Endothelial cell (in vitro differentiated cells): ENCODE results near the gene BAD. TPM values are rescaled to one million over a fixed set of nuclear protein-coding genes. Genes with fewer than 3 reads are reported as not detected.

Experiments used
- DNase-seq: peaks from one replicate; pipeline ENCODE4 v3.0.0; 2021; ENCODE audit warnings: low spot score
- H3K27ac Mint-ChIP-seq: one replicate; pipeline ENCODE4 v1.8.0; 2021; ENCODE audit warnings: mixed read lengths, inconsistent platforms; ENCODE audit not compliant: unreplicated experiment
- H3K27me3 Mint-ChIP-seq: one replicate; pipeline ENCODE4 v1.8.0; 2021; ENCODE audit warnings: mild to moderate bottlenecking, moderate library complexity, mixed read lengths, inconsistent platforms; ENCODE audit not compliant: unreplicated experiment
- H3K36me3 Mint-ChIP-seq: one replicate; pipeline ENCODE4 v1.8.0; 2021; ENCODE audit warnings: mild to moderate bottlenecking, low read depth, mixed read lengths, inconsistent platforms; ENCODE audit not compliant: unreplicated experiment
- H3K4me1 Mint-ChIP-seq: one replicate; pipeline ENCODE4 v1.8.0; 2021; ENCODE audit warnings: mild to moderate bottlenecking, mixed read lengths, inconsistent platforms; ENCODE audit not compliant: unreplicated experiment
- H3K4me3 Mint-ChIP-seq: one replicate; pipeline ENCODE4 v1.8.0; 2021; ENCODE audit warnings: mild to moderate bottlenecking, mixed read lengths, inconsistent platforms; ENCODE audit not compliant: unreplicated experiment
- H3K9me3 Mint-ChIP-seq: one replicate; pipeline ENCODE4 v1.8.0; 2021; ENCODE audit warnings: mixed read lengths, inconsistent platforms; ENCODE audit not compliant: unreplicated experiment
- total RNA-seq: library from RNA; stranded (reverse); fragmentation: NEBNext Ultra II Directional; extraction: Animal tissue kit (Norgen Biotek cat#: 25700); gene quantifications from one replicate; pipeline ENCODE4 v1.2.1, GENCODE V29; 2021; ENCODE audit not compliant: unreplicated experiment
- TF ChIP-seq, protein P1 (sequence below): fragments of 200-600 bp; sonication (generic); IDR thresholded peaks from one replicate; pipeline ENCODE4 v1.5.0; 2021; ENCODE audit warnings: antibody characterized with exemption; ENCODE audit not compliant: unreplicated experiment

BAD gene
- total RNA-seq, 1 donor from 2014 or later, result 40.7 TPM

- H3K9me3 Mint-ChIP-seq, result no peaks in the 10 kb centered on the region
- no peak overlapping the region for H3K27ac Mint-ChIP-seq
- H3K36me3 Mint-ChIP-seq, result peaks cover 30% of the 10 kb centered on the region
- TF ChIP-seq, protein P1, sequence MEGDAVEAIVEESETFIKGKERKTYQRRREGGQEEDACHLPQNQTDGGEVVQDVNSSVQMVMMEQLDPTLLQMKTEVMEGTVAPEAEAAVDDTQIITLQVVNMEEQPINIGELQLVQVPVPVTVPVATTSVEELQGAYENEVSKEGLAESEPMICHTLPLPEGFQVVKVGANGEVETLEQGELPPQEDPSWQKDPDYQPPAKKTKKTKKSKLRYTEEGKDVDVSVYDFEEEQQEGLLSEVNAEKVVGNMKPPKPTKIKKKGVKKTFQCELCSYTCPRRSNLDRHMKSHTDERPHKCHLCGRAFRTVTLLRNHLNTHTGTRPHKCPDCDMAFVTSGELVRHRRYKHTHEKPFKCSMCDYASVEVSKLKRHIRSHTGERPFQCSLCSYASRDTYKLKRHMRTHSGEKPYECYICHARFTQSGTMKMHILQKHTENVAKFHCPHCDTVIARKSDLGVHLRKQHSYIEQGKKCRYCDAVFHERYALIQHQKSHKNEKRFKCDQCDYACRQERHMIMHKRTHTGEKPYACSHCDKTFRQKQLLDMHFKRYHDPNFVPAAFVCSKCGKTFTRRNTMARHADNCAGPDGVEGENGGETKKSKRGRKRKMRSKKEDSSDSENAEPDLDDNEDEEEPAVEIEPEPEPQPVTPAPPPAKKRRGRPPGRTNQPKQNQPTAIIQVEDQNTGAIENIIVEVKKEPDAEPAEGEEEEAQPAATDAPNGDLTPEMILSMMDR, result no peak
- peaks cover 25% of the 10 kb centered on the region for H3K27me3 Mint-ChIP-seq
- peaks cover 15% of the 10 kb centered on the region for H3K4me1 Mint-ChIP-seq
- no peak for DNase-seq
- H3K4me3 Mint-ChIP-seq, result no peak overlapping the region
Observed at GRCh38 chr11:64263947-64264317, 20.5 kb downstream of the BAD start.

GRCh38 chr11:64263021-64263946 lies 21.2 kb downstream of the BAD start:
- DNase-seq, result no peak
- H3K9me3 Mint-ChIP-seq, result no peaks in the 10 kb centered on the region
- peaks cover 22% of the 10 kb centered on the region for H3K27me3 Mint-ChIP-seq
- H3K4me1 Mint-ChIP-seq, result peaks cover 11% of the 10 kb centered on the region
- TF ChIP-seq, protein P1, result no peak
- H3K4me3 Mint-ChIP-seq, result no peak overlapping the region
- peaks cover 30% of the 10 kb centered on the region for H3K36me3 Mint-ChIP-seq
- H3K27ac Mint-ChIP-seq, result no peak overlapping the region

- H3K4me1 Mint-ChIP-seq, result peaks cover 4% of the 10 kb centered on the region
- no peak overlapping the region for H3K27ac Mint-ChIP-seq
- peaks cover 16% of the 10 kb centered on the region for H3K27me3 Mint-ChIP-seq
- H3K36me3 Mint-ChIP-seq, result peaks cover 23% of the 10 kb centered on the region
- TF ChIP-seq, protein P1, result no peak
- no peak for DNase-seq
- H3K9me3 Mint-ChIP-seq, result no peaks in the 10 kb centered on the region
- H3K4me3 Mint-ChIP-seq, result no peak overlapping the region
Observed at GRCh38 chr11:64262271-64263002, 22.0 kb downstream of the BAD start.

GRCh38 chr11:64261556-64262080 lies 22.8 kb downstream of the BAD start:
- peaks cover 16% of the 10 kb centered on the region for H3K27me3 Mint-ChIP-seq
- H3K27ac Mint-ChIP-seq, result no peak overlapping the region
- no peak for DNase-seq
- no peak overlapping the region for H3K4me3 Mint-ChIP-seq
- peaks cover 4% of the 10 kb centered on the region for H3K4me1 Mint-ChIP-seq
- TF ChIP-seq, protein P1, result no peak
- no peaks in the 10 kb centered on the region for H3K9me3 Mint-ChIP-seq
- H3K36me3 Mint-ChIP-seq, result peaks cover 23% of the 10 kb centered on the region
